NCI-H2081 (cell line): Measurements from ENCODE around the gene OOSP2.
"Not testable (repeated sequence)": the region's sequence is repeated elsewhere in the genome, so short reads cannot be mapped to it uniquely, and the experiment has no call there.

Source experiments
- DNase-seq, 2 experiments: peaks; one replicate each; lab custom pipeline; 2025; lab: John Stamatoyannopoulos, UW

Gene OOSP2

GRCh38 chr11:60040109-60040508, at the start of gene OOSP2:
Gene OOSP2, plus strand, starts transcription at chr11:60040409. Its CDS starts 51 bp downstream, at chr11:60040460.
- no peak for DNase-seq

GRCh38 chr11:59990421-59990820, 49.8 kb upstream of the OOSP2 start:
- DNase-seq, result no peak

- DNase-seq, result no peak
These were observed 47.8 kb upstream of the OOSP2 start for GRCh38 chr11:59992425-59992824.

- no peak for DNase-seq
These were observed 42.4 kb upstream of the OOSP2 start for GRCh38 chr11:59997800-59998199.

GRCh38 chr11:59999691-60000090, 40.5 kb upstream of the OOSP2 start:
- no peak for DNase-seq

GRCh38 chr11:60003729-60004128, 36.5 kb upstream of the OOSP2 start:
- DNase-seq, result no peak

- no peak for DNase-seq
These were observed 34.8 kb upstream of the OOSP2 start for GRCh38 chr11:60005360-60005759.

GRCh38 chr11:60016881-60017280, 23.3 kb upstream of the OOSP2 start, which contains the start of gene OOSP4B:
Gene OOSP4B, plus strand, starts transcription at chr11:60017181.
- no peak for DNase-seq

- DNase-seq, result no peak
These were observed 22.2 kb upstream of the OOSP2 start for GRCh38 chr11:60018058-60018457.

GRCh38 chr11:60020376-60020775, 19.8 kb upstream of the OOSP2 start:
- not testable (repeated sequence) for DNase-seq

- DNase-seq, result no peak
These were observed 11.1 kb upstream of the OOSP2 start for GRCh38 chr11:60029015-60029632.

GRCh38 chr11:60050422-60050821, 10.2 kb downstream of the OOSP2 start:
- not testable (repeated sequence) for DNase-seq

GRCh38 chr11:60050839-60051238, 10.6 kb downstream of the OOSP2 start:
- DNase-seq, result not testable (repeated sequence)

- no peak for DNase-seq
These were observed 16.2 kb downstream of the OOSP2 start, which contains the start of gene MS4A3 for GRCh38 chr11:60056349-60056969. Gene MS4A3, plus strand, starts transcription at chr11:60056665. Its CDS starts 4,496 bp downstream, at chr11:60061161.

GRCh38 chr11:60059052-60059451, 18.8 kb downstream of the OOSP2 start:
- DNase-seq, result no peak

GRCh38 chr11:60059521-60060240, 19.5 kb downstream of the OOSP2 start:
- DNase-seq, result no peak

GRCh38 chr11:60064111-60064510, 23.9 kb downstream of the OOSP2 start:
- no peak for DNase-seq

GRCh38 chr11:60065801-60066200, 25.6 kb downstream of the OOSP2 start:
- no peak for DNase-seq

- DNase-seq, result no peak
These were observed 29.2 kb downstream of the OOSP2 start for GRCh38 chr11:60069450-60069849.

- not testable (repeated sequence) for DNase-seq
These were observed 31.4 kb downstream of the OOSP2 start for GRCh38 chr11:60071644-60072043.

- no peak for DNase-seq
These were observed 37.1 kb downstream of the OOSP2 start for GRCh38 chr11:60077216-60077817.

- DNase-seq, result no peak
These were observed 37.8 kb downstream of the OOSP2 start for GRCh38 chr11:60077981-60078380.

- no peak for DNase-seq
These were observed 38.5 kb downstream of the OOSP2 start for GRCh38 chr11:60078745-60079144.
